Measurements from ENCODE around the gene CYFIP1. TPM values are rescaled to one million over a fixed set of nuclear protein-coding genes. Genes with fewer than 3 reads are reported as not detected.

The CYFIP1 gene
- total RNA-seq, 2 donors from 2014 or later = 10.8 to 19.8 TPM

DNA sequence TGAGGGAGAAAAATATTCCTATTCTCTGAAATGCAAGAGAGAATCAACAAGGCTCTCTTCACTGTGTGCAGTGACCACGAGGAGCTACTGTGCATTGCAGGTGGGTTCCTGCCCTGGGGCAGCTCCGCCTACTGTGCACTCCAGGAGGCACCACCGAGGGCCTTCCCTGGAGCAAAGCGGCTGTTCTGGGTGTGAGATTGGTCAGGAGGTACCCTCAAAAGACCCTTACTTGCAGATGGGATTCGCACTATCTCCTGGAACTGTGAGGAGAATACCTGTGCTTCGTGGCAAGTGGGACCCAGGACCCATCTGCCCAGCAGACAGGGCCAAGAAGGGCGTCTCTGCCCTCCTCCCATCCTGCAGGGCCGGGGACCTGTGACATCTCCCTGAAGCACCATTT lies 68.9 kb downstream of the CYFIP1 start:
- no peak for ATAC-seq
- H3K4me1 Mint-ChIP-seq (ENCODE audit: low read depth in 2 of 2) = no peaks in the 10 kb centered on the region
- no peak overlapping the region for H3K27ac Mint-ChIP-seq
- no peak overlapping the region for H3K4me3 Mint-ChIP-seq
- no peaks in the 10 kb centered on the region for H3K36me3 Mint-ChIP-seq
- no peaks in the 10 kb centered on the region for H3K9me3 Mint-ChIP-seq
- DNase-seq (ENCODE audit: low spot score) = no peak
- no peaks in the 10 kb centered on the region for H3K27me3 Mint-ChIP-seq

DNA sequence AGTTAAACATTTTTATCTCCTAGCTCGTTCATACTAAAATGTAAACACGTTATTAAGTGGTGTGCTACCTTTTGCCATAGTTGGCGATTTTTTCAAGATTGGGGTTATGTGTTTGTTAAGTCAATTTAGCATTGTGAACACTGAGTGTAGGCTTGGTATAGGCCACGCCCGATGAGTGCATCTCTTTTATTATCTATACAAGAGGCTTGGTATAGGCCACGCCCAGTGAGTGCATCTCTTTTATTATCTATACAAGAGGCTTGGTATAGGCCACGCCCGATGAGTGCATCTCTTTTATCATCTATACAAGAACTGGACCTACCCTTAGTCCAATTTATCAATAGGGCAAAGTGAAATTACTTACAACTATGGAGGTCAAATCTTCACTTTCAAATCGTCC lies 71.3 kb downstream of the CYFIP1 start:
- no peaks in the 10 kb centered on the region for H3K4me1 Mint-ChIP-seq (ENCODE audit: low read depth in 2 of 2)
- no peak for DNase-seq (ENCODE audit: low spot score)
- no peaks in the 10 kb centered on the region for H3K27me3 Mint-ChIP-seq
- no peaks in the 10 kb centered on the region for H3K9me3 Mint-ChIP-seq
- ATAC-seq = no peak
- no peak overlapping the region for H3K4me3 Mint-ChIP-seq
- H3K27ac Mint-ChIP-seq = no peak overlapping the region
- H3K36me3 Mint-ChIP-seq = no peaks in the 10 kb centered on the region

DNA sequence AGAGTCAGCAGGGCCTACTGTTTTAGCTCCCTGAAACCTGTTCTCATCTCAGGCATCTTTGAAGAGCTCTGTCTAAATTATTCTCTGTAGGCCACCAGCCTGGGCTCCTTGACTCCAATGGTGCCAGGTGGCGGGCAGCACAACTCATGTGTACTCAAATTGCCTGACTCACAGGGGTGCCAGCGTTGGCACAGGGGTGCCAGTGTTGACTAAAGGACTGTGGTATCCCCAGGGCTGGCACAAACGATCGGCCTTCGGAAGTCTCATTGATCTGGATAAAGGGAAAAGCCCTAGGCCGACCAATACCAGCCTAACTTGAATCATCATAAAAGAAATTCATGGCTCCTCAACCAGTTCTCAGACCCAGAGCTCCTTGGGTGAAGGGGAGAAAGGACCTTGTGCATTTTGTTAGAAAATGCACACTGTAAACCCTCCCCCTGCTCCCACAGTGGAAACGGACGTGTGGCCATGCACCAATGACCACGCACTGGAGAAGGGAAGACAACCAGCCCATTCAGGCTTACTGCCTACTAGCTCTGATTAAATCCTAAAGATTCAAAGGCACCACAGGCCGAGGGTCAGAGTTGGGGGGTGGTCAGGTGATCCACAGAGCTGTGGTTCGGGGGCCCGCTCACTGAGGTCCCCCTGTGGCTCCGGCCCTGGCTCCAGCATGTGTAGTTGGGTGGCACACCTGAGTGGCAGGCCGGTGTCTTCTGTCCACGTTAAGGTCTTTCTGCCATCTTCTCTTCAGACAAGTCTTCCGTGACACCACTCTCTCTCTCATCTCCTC lies 72.8 kb downstream of the CYFIP1 start:
- Mint-ChIP-seq H3K27me3 (no peaks in the 10 kb centered on the region), H3K4me1 (ENCODE audit: low read depth in 2 of 2) (no peaks in the 10 kb centered on the region), H3K36me3 (no peaks in the 10 kb centered on the region), H3K27ac (no peak overlapping the region), H3K9me3 (no peaks in the 10 kb centered on the region), H3K4me3 (no peak overlapping the region)
- DNase-seq (ENCODE audit: low spot score) (no peak), ATAC-seq (no peak)

DNA sequence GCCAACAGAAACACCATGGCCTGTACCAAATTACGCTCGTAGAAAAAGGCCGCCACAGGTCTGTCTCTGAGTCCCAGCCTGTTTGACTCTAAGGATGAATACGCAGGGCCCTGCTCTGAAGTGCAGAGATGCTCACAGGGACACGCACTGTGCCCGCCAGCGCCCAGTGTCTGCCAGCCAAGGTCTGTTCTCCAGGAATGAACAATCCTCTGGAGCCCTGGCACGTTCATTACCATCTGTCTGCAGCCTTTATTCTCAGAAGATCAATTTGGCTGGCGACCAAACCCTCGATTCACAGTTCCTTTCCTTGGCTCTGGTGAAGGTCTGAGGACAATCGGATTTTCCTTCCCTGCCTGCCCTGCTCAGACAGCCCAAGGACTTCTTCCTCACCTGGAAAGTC lies 75.4 kb downstream of the CYFIP1 start:
- no peak overlapping the region for H3K27ac Mint-ChIP-seq
- H3K27me3 Mint-ChIP-seq = no peaks in the 10 kb centered on the region
- no peaks in the 10 kb centered on the region for H3K9me3 Mint-ChIP-seq
- DNase-seq (ENCODE audit: low spot score) (no peak), ATAC-seq (no peak)
- no peaks in the 10 kb centered on the region for H3K4me1 Mint-ChIP-seq (ENCODE audit: low read depth in 2 of 2)
- no peaks in the 10 kb centered on the region for H3K36me3 Mint-ChIP-seq
- H3K4me3 Mint-ChIP-seq = no peak overlapping the region

DNA sequence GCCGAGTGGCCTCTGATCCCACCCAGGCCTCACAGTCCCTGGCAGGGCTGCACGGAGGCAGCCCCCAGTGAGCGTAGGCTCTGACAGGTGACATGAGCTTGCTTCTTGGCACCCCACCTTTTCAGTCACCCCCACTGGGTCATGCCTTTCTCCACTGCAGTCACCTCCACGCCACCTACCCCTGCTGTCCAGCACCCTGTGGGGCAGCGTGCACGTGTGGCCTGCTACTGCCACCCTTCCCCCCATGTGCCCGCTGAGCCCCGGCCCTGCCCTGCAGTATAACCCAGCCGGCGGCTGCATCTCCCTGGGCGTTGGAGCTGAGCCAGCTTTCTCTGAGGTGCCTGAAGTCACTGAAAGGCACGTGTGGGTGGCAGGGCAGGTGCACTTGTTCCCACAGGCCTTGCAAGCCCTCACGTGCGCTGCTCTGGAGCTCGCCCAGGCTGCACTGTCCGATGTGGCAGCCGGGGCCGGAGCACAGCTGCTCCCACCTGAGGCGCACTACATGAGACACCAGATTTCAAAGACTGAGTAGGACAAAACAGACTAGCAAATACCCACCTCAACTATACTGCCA lies 76.1 kb downstream of the CYFIP1 start:
- no peaks in the 10 kb centered on the region for H3K27me3 Mint-ChIP-seq
- H3K36me3 Mint-ChIP-seq = no peaks in the 10 kb centered on the region
- no peaks in the 10 kb centered on the region for H3K4me1 Mint-ChIP-seq (ENCODE audit: low read depth in 2 of 2)
- DNase-seq (ENCODE audit: low spot score) (no peak), ATAC-seq (peak in 1 of 2 donors; percentile 54)
- no peak overlapping the region for H3K27ac Mint-ChIP-seq
- H3K4me3 Mint-ChIP-seq = no peak overlapping the region
- H3K9me3 Mint-ChIP-seq = no peaks in the 10 kb centered on the region

DNA sequence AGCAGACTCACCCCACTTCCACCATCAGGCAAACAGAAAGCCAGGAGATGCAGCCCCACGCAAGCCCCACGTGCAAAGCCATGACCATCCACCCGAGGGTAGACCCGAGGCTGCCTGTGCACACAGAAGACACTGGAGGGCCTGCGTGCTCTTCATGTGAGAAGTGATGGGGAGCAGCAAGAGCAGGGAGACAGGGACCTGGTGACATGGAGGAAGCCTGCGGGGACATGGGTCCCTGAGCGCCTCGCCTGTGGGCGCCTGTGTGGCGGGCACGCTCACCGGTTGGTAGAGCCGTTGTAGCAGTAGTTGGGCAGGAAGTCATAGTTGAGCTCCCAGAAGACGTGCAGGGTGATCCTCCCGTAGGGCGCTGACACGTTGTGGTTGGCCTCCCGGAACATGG lies 76.7 kb downstream of the CYFIP1 start:
- H3K9me3 Mint-ChIP-seq = no peaks in the 10 kb centered on the region
- H3K27ac Mint-ChIP-seq = no peak overlapping the region
- H3K36me3 Mint-ChIP-seq = no peaks in the 10 kb centered on the region
- no peaks in the 10 kb centered on the region for H3K4me1 Mint-ChIP-seq (ENCODE audit: low read depth in 2 of 2)
- H3K4me3 Mint-ChIP-seq = no peak overlapping the region
- H3K27me3 Mint-ChIP-seq = no peaks in the 10 kb centered on the region
- no peak for DNase-seq (ENCODE audit: low spot score)
- ATAC-seq = peak in 1 of 2 donors; percentile 11

DNA sequence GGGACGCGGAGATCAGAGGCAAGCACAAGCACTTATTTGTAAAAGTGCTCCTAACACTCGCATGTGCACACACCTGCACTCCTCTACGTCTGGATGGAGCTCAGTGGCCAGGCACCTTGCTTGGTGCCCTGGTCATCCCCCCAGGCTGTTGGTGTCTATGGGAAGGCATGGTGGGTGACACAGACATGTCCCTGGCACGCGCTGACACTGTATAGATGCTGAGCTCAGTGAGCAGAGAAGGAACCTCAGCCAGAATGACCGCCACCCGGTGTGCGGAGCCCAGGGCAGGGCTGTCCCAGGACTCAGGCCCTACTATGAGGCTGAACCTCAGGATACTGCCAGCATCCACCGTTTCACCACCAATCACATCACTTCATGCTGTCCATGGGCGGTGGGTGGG lies 77.2 kb downstream of the CYFIP1 start:
- Mint-ChIP-seq H3K27ac (no peak overlapping the region), H3K4me3 (no peak overlapping the region), H3K36me3 (no peaks in the 10 kb centered on the region), H3K27me3 (no peaks in the 10 kb centered on the region), H3K9me3 (no peaks in the 10 kb centered on the region), H3K4me1 (ENCODE audit: low read depth in 2 of 2) (no peaks in the 10 kb centered on the region)
- ATAC-seq = peak in 1 of 2 donors; percentile 29
- DNase-seq (ENCODE audit: low spot score) = no peak

DNA sequence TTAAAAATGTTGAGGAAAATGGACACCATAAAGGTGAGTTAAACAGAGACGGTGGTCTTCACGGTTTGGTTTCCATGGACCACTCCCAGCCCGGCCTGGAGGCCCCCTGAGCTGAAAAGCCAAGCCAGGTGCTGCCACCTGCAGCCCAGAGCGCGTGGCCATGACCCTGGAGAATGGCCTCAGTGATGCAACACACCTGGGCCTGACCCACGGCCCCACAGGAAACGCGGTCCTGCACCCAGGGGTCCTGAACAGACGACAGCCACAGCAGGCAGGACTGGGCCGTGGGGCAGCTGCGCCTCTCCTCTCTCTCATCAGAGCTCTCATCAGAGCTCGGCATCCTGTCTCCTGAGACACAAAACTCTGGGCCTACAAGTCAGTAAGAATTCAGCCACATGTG lies 77.6 kb downstream of the CYFIP1 start:
- ATAC-seq (no peak), DNase-seq (ENCODE audit: low spot score) (no peak)
- Mint-ChIP-seq H3K27me3 (no peaks in the 10 kb centered on the region), H3K4me1 (ENCODE audit: low read depth in 2 of 2) (no peaks in the 10 kb centered on the region), H3K36me3 (no peaks in the 10 kb centered on the region), H3K9me3 (no peaks in the 10 kb centered on the region), H3K27ac (no peak overlapping the region), H3K4me3 (no peak overlapping the region)

DNA sequence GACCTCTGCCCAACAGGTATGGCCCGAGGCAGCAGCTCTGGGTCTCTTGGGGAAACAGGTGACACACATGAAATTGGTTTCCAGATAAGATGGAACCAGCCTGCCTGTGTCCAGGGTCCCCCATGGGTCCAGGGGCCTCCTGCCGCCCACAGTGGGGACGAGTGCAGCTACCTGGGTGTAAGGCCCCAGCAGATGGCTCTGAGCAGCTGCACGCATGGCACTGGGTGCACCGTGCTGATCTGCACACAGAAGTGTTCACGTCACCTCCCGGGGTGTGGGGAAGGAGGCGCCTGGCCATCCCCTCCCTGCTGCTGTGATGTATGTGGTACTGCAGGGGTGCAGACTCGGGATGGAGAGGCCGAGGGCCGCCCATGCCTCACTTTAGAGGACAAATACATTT lies 78.1 kb downstream of the CYFIP1 start:
- Mint-ChIP-seq H3K4me3 (no peak overlapping the region), H3K36me3 (no peaks in the 10 kb centered on the region), H3K9me3 (no peaks in the 10 kb centered on the region), H3K4me1 (ENCODE audit: low read depth in 2 of 2) (no peaks in the 10 kb centered on the region), H3K27ac (no peak overlapping the region), H3K27me3 (no peaks in the 10 kb centered on the region)
- DNase-seq (ENCODE audit: low spot score) = no peak
- ATAC-seq = no peak

DNA sequence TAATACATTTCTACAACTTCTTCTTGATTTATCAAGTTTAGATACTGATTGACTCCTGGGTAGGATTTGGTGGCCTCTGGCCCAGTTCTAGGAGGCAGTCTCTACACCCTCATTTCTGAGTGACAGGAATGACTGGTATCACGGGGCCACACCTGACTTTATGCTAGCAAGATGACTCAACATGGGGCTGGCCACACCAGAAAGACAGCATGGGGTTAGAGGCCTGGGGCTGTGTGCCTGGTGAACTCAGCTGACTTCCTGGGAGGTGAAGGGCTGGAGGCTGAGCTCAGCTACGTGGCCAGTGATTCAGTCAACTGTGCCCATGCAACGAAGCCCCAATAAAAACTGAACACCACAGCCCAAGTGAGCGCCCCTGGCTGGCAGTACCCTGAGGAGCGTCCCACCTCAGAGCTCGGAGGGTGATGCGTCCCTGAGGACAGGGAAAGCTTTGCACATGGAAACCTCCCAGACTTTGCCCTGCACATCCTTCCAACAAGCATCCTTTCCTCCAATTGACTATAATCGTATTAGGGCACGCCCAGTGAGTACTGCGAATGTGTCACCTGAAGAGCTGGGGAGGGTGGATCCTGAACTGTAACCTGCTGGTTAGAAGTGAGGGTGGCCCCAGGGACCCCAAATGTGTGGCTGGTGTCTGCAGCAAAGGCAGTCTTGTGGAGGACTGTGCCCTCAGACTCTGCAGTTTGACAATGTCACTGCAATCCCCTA lies 84.5 kb downstream of the CYFIP1 start:
- Mint-ChIP-seq H3K4me3 (no peak overlapping the region), H3K27ac (no peak overlapping the region)
- ATAC-seq = peak; percentile 71 to 79

DNA sequence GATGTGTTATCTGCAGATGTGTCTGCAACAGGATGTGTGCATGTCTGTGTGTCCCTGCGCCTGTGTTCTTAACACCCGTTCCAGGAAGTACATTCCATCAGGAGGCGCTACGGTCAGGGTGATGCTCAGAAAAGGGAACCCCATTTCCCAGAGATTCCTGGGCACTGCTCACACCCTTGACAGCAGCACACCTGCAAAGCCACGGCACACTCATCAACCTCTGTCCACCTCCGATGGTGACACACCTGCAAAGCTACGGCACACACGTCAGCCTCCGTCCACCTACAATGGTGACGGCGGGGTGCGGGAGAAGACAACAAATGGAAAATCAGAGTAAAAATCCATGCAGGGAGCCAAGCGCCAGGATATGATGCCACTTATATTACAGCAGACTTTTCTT lies 86.3 kb downstream of the CYFIP1 start:
- DNase-seq (ENCODE audit: low spot score) = no peak
- no peak overlapping the region for H3K4me3 Mint-ChIP-seq
- ATAC-seq = no peak
- H3K27ac Mint-ChIP-seq = no peak overlapping the region
- no peaks in the 10 kb centered on the region for H3K36me3 Mint-ChIP-seq
- H3K4me1 Mint-ChIP-seq (ENCODE audit: low read depth in 2 of 2) = peaks cover 0 to 2% of the 10 kb centered on the region in 2 donors
- H3K9me3 Mint-ChIP-seq = no peaks in the 10 kb centered on the region
- no peaks in the 10 kb centered on the region for H3K27me3 Mint-ChIP-seq

More for the DNA sequence above, 84.5 kb downstream of the CYFIP1 start:
- peaks cover 0 to 2% of the 10 kb centered on the region in 2 donors for H3K4me1 Mint-ChIP-seq (ENCODE audit: low read depth in 2 of 2)
- H3K9me3 Mint-ChIP-seq = no peaks in the 10 kb centered on the region
- no peak for DNase-seq (ENCODE audit: low spot score)
- H3K36me3 Mint-ChIP-seq = no peaks in the 10 kb centered on the region
- H3K27me3 Mint-ChIP-seq = no peaks in the 10 kb centered on the region

DNA sequence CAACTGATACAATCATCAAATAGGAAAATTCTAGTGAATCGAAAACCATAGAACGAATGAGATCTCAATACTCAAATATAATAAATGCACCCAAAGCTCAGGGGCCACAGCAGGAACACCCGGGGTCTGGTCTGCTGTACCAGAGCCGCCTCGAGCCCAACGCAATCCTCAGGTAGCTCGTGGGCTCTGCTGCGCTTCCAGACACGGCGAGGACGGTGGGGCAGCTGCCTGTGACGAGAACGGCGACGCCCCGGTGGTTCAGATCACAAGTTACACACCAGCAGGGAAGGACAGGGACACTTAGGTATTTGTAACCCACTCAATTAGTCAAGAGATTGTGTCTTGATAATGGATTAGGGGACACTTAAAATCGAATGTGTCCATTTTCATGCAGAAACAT lies 87.1 kb downstream of the CYFIP1 start:
- H3K27ac Mint-ChIP-seq = no peak overlapping the region
- H3K4me3 Mint-ChIP-seq = no peak overlapping the region
- H3K27me3 Mint-ChIP-seq = no peaks in the 10 kb centered on the region
- H3K4me1 Mint-ChIP-seq (ENCODE audit: low read depth in 2 of 2) = peaks cover 0 to 2% of the 10 kb centered on the region in 2 donors
- no peaks in the 10 kb centered on the region for H3K9me3 Mint-ChIP-seq
- H3K36me3 Mint-ChIP-seq = no peaks in the 10 kb centered on the region
- ATAC-seq (no peak), DNase-seq (ENCODE audit: low spot score) (no peak)

DNA sequence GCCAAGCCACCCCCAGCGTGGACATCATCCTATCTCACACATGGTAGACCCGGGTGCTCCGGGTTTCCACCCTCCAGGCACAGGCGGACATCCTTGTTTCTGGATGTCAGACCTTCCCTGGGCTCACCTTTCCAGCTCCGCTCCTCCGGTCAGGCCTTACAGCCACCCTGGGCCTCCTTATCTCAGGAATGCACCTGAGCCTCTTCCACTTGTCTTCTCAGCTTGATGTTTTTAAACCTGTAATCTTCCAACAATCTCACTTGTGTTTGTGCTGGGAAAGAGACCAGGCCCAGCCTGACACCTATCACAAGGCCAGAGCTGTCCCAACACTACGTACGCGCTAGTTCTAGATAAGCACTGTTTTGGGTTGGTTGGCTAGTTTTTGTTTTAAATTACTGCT lies 87.8 kb downstream of the CYFIP1 start:
- H3K4me1 Mint-ChIP-seq (ENCODE audit: low read depth in 2 of 2) = peaks cover 0 to 2% of the 10 kb centered on the region in 2 donors
- no peak overlapping the region for H3K27ac Mint-ChIP-seq
- no peaks in the 10 kb centered on the region for H3K27me3 Mint-ChIP-seq
- H3K36me3 Mint-ChIP-seq = no peaks in the 10 kb centered on the region
- H3K4me3 Mint-ChIP-seq = no peak overlapping the region
- H3K9me3 Mint-ChIP-seq = no peaks in the 10 kb centered on the region
- no peak for ATAC-seq
- no peak for DNase-seq (ENCODE audit: low spot score)
